K562 (cell line): ENCODE measurements around the gene ADORA1. TPM values are rescaled to one million over a fixed set of nuclear protein-coding genes. Genes with fewer than 3 reads are reported as not detected.

ENCODE experiments used
- ATAC-seq: fragments of 200-7000 bp; cut with Tn5 transposase; 3 replicates; pipeline ENCODE4 v1.9.1; 2020; ENCODE audit warnings: moderate library complexity
- BruUV-seq: library from RNA; stranded (reverse); fragments of 400-500 nt; replicated peaks from 2 replicates; lab custom pipeline; 2021; lab: Mats Ljungman, UMichigan
- CTCF ChIA-PET: fragments of 300-600 bp; formaldehyde crosslinking; extraction: SDS; loops from one replicate; lab custom pipeline; 2021; ENCODE audit warnings: low intra/inter-chr PET ratio; lab: Yijun Ruan, JAX
- POLR2A ChIA-PET: fragments of 300-600, 350-650 bp; sonication (Branson Sonifier 250); formaldehyde crosslinking; extraction: SDS; loops from one replicate; lab custom pipeline; 2021; ENCODE audit warnings: antibody characterized with exemption, inconsistent platforms; lab: Yijun Ruan, JAX
- DNase-seq, 4 experiments: peaks; one replicate each; pipeline versions ENCODE4 v3.0.0 to v3.0.0-alpha.2; 2011 to 2018; ENCODE audit warnings: low spot score in 3 of 4, mixed read lengths in 3 of 4; ENCODE audit errors: extremely low read depth in 1 of 4
- FAIRE-seq: peaks from 2 replicates; lab custom pipeline; 2011; peaks lifted over from hg19 to GRCh38; lab: Jason Lieb, UNC
- H2AFZ ChIP-seq: 2 replicates; pipeline ENCODE4 v1.6.0; 2011; ENCODE audit warnings: low read depth, low read length, control low read depth, inconsistent platforms
- H3K27ac ChIP-seq: fragments of 200-600 bp; 3 replicates; pipeline ENCODE4 v1.8.0; 2011; ENCODE audit warnings: low read depth, mild to moderate bottlenecking, control low read depth, inconsistent platforms, low read length, moderate library complexity, mixed read lengths; ENCODE audit errors: extremely low read depth
- H3K27me3 ChIP-seq, 2 experiments: fragments of 300-600 bp in 1 of 2; 2 replicates in 1 of 2; 3 replicates in 1 of 2; pipeline versions ENCODE4 v1.6.0 to v1.8.0; 2011; ENCODE audit warnings: inconsistent platforms in 2 of 2, low read length in 2 of 2, mild to moderate bottlenecking in 1 of 2, mixed read lengths in 1 of 2, moderate library complexity in 1 of 2; ENCODE audit not compliant: control insufficient read depth in 2 of 2, insufficient read depth in 2 of 2
- H3K36me3 ChIP-seq: fragments of 300-600 bp; 3 replicates; pipeline ENCODE4 v1.8.0; 2011; ENCODE audit warnings: mild to moderate bottlenecking, low read length, inconsistent platforms; ENCODE audit not compliant: control insufficient read depth, insufficient read depth
- H3K4me1 ChIP-seq, 2 experiments: fragments of 200-600 bp in 1 of 2; replicated peaks in 1 of 2; 2 replicates in 1 of 2; 3 replicates in 1 of 2; pipeline versions ENCODE4 v1.5.1 to v1.8.0; 2011; ENCODE audit warnings: inconsistent platforms in 2 of 2, low read length in 2 of 2, mild to moderate bottlenecking in 1 of 2, mixed read lengths in 1 of 2, moderate library complexity in 1 of 2; ENCODE audit not compliant: control insufficient read depth in 2 of 2, insufficient read depth in 2 of 2
- H3K4me2 ChIP-seq: 2 replicates; pipeline ENCODE4 v1.6.1; 2011; ENCODE audit warnings: low read length, control low read depth, inconsistent platforms, mixed read lengths; ENCODE audit not compliant: insufficient read depth
- H3K4me3 ChIP-seq: fragments of 200-600 bp; sonication (generic), shearing (Covaris generic); 2 replicates; pipeline ENCODE4 v1.5.1; 2016; ENCODE audit warnings: control low read depth, inconsistent platforms
- H3K79me2 ChIP-seq: fragments of 200-600 bp; 3 replicates; pipeline ENCODE4 v1.8.0; 2011; ENCODE audit warnings: low read length, inconsistent platforms; ENCODE audit not compliant: control insufficient read depth, insufficient read depth
- H3K9ac ChIP-seq, 2 experiments: 2 replicates each; pipeline versions ENCODE4 v1.6.0 to v1.6.1; 2011; ENCODE audit warnings: low read depth in 2 of 2, low read length in 2 of 2, control low read depth in 1 of 2, inconsistent platforms in 1 of 2, mild to moderate bottlenecking in 1 of 2, mixed read lengths in 1 of 2; ENCODE audit not compliant: insufficient read depth in 1 of 2
- H3K9me1 ChIP-seq: one replicate; pipeline ENCODE4 v1.6.0; 2011; ENCODE audit warnings: inconsistent platforms, mild to moderate bottlenecking, low read length, moderate library complexity; ENCODE audit not compliant: control insufficient read depth, insufficient read depth
- H3K9me3 ChIP-seq: replicated peaks from 2 replicates; pipeline ENCODE4 v1.5.1; 2011; ENCODE audit warnings: low read depth, low read length, inconsistent platforms; ENCODE audit not compliant: control insufficient read depth, insufficient read depth
- H4K20me1 ChIP-seq: replicated peaks from 2 replicates; pipeline ENCODE4 v1.6.1; 2011; ENCODE audit warnings: low read length, inconsistent platforms, mixed read lengths; ENCODE audit not compliant: control insufficient read depth, insufficient read depth
- DMBX1 ChIP-seq: fragments of 250-450 bp; sonication (Bioruptor Pico); IDR thresholded peaks from 2 replicates; pipeline ENCODE4 v1.8.0; 2022; ENCODE audit warnings: inconsistent platforms, mild to moderate bottlenecking, moderate library complexity, borderline replicate concordance
- E4F1 ChIP-seq: fragments of 250-450 bp; sonication (Bioruptor Pico); IDR thresholded peaks from 2 replicates; pipeline ENCODE4 v1.5.0; 2021; ENCODE audit warnings: mild to moderate bottlenecking, borderline replicate concordance
- FOXM1 ChIP-seq, 2 experiments: fragments of 450-650 bp in 1 of 2; sonication (generic) in 1 of 2; formaldehyde crosslinking in 1 of 2; IDR thresholded peaks; 2 replicates each; pipeline versions ENCODE4 v1.6.1 to v1.9.0; 2017 to 2022; ENCODE audit warnings: low read depth in 2 of 2, mild to moderate bottlenecking in 2 of 2, missing genetic modification reagents in 1 of 2, moderate library complexity in 1 of 2
- NR2C2 ChIP-seq, 2 experiments: fragments of 200-800 bp in 1 of 2; sonication (Bioruptor generic) in 1 of 2; sonication (generic) in 1 of 2; formaldehyde crosslinking in 1 of 2; IDR thresholded peaks; 2 replicates each; pipeline versions ENCODE4 v1.6.1 to v1.8.0; 2016 to 2022; ENCODE audit warnings: mild to moderate bottlenecking in 1 of 2, missing compliant biosample characterization in 1 of 2, missing genetic modification characterization in 1 of 2, missing genetic modification reagents in 1 of 2
- SRSF9 ChIP-seq: fragments of 200-400 bp; formaldehyde crosslinking; IDR thresholded peaks from 2 replicates; pipeline ENCODE4 v1.6.1; 2017; ENCODE audit warnings: low read depth, low read length, borderline replicate concordance
- TAF15 ChIP-seq: fragments of 200-400 bp; formaldehyde crosslinking; IDR thresholded peaks from 2 replicates; pipeline ENCODE4 v1.6.1; 2017; ENCODE audit warnings: mild to moderate bottlenecking, low read depth, low read length, moderate library complexity
- THRA ChIP-seq: fragments of 450-650 bp; IDR thresholded peaks from 2 replicates; pipeline ENCODE4 v1.6.1; 2017; ENCODE audit warnings: mild to moderate bottlenecking, moderate library complexity
- THRAP3 ChIP-seq: fragments of 450-650 bp; IDR thresholded peaks from 2 replicates; pipeline ENCODE4 v1.6.1; 2016; ENCODE audit warnings: mild to moderate bottlenecking, inconsistent platforms, borderline replicate concordance
- ZNF586 ChIP-seq: fragments of 450-650 bp; formaldehyde crosslinking; conservative IDR thresholded peaks from 2 replicates; pipeline ENCODE4 v1.4.0; 2020; ENCODE audit warnings: mild to moderate bottlenecking, moderate library complexity
- WGBS: fragments of 100-300 bp; shearing (Covaris generic); methylation state at CpG from one replicate; pipeline ENCODE4 v1.1.6; 2016; ENCODE audit warnings: low coverage, mixed read lengths; ENCODE audit not compliant: insufficient coverage; ENCODE audit errors: missing lambda C conversion rate; 5-methylcytosine and 5-hydroxymethylcytosine counted together
- in situ Hi-C: fragments of 300-500 bp; cut with MboI; formaldehyde crosslinking; loops from 4 replicates; pipeline ENCODE4 v1.15.0; 2018; ENCODE audit warnings: inconsistent platforms, mixed read lengths
- intact Hi-C: fragments of 100-400 bp; cut with micrococcal nuclease; formaldehyde crosslinking; loops from 2 replicates; pipeline ENCODE4 v1.14.2; 2022
- polyA plus RNA-seq, 8 experiments: library from polyadenylated mRNA; depleted of rRNA in 4 of 8; stranded (reverse) in 5 of 8; unstranded in 3 of 8; fragments of >200 nt; fragmentation: Nextera tagmentation in 2 of 8; fragmentation: Illumina TruSeq in 1 of 8; extraction: Ambion mirVana in 2 of 8; extraction: Trizol in 1 of 8; gene quantifications; 2 replicates each; pipeline versions ENCODE4 v1.2.1 to v1.2.3, GENCODE V29; 2011 to 2014; ENCODE audit warnings: inconsistent platforms in 1 of 8, missing spikeins in 1 of 8
- total RNA-seq, 7 experiments: library from RNA; depleted of rRNA in 6 of 7; stranded (reverse); fragments of >200 nt in 6 of 7; fragmentation: Illumina TruSeq in 2 of 7; extraction: Trizol in 2 of 7; gene quantifications; 2 replicates each; pipeline versions ENCODE4 v1.2.1 to v1.2.3, GENCODE V29; 2011 to 2021; ENCODE audit warnings: low replicate concordance in 1 of 7

Gene ADORA1
- total and polyA plus RNA-seq, 9 of the 15 experiments (the other 6 are each of a cell fraction or from before 2014, with no cell fraction given): not detected

- no peaks in the 10 kb centered on the region for H3K36me3 ChIP-seq
- H4K20me1 ChIP-seq: peaks cover 33% of the 10 kb centered on the region
- FAIRE-seq (no peak), ATAC-seq (no peak), DNase-seq (no peak)
- no peak overlapping the region for H3K27ac ChIP-seq
- H3K4me3 ChIP-seq: no peak overlapping the region
- H2AFZ ChIP-seq: no peak overlapping the region
- BruUV-seq: no TSS peak
- in situ Hi-C loops: no loop called here
- no peak overlapping the region for H3K4me2 ChIP-seq
- H3K27me3 ChIP-seq: peaks cover 29 to 76% of the 10 kb centered on the region in 2 experiments; a peak in 4 of 5 replicates
- H3K4me1 ChIP-seq: peaks cover 0 to 12% of the 10 kb centered on the region in 2 experiments; a peak in 1 of 5 replicates
- no peaks in the 10 kb centered on the region for H3K79me2 ChIP-seq
- no peak overlapping the region for H3K9ac ChIP-seq
- no peaks in the 10 kb centered on the region for H3K9me1 ChIP-seq
- POLR2A ChIA-PET: interaction anchor here (0.7 to 0.8 kb wide), 2 partner anchors 41 to 49 kb away, joined by 3 read pairs; partner anchors contain the start of gene ADORA1
- intact Hi-C loops: no loop called here
- CTCF ChIA-PET: interaction anchor here (0.6 kb wide), 1 partner anchor 608 kb away, joined by 3 read pairs; no protein-coding TSS in a partner anchor
- WGBS: 2% methylated on average over 12 of the region's 12 CpGs
- no peaks in the 10 kb centered on the region for H3K9me3 ChIP-seq
- TF ChIP-seq NR2C2 (CRISPR knock-in tag; IDR thresholded peaks at IDR 0.05) (no peak), NR2C2 (tag; IDR thresholded peaks at IDR 0.05) (no peak), FOXM1 (IDR thresholded peaks at IDR 0.05; ENCODE audit: low read depth) (no peak), FOXM1 (CRISPR knock-in tag; IDR thresholded peaks at IDR 0.05; ENCODE audit: low read depth) (no peak), TAF15 (no peak), THRA (no peak), DMBX1 (CRISPR knock-in tag) (no peak), ZNF586 (CRISPR knock-in tag) (no peak), SRSF9 (no peak), THRAP3 (no peak), E4F1 (no peak)
Measured at GRCh38 chr1:203168256-203168786, 40.8 kb downstream of the ADORA1 start.
